ENCODE measurements around the gene CDCA8. TPM values are rescaled to one million over a fixed set of nuclear protein-coding genes. Genes with fewer than 3 reads are reported as not detected.

CDCA8 gene
- total and polyA plus RNA-seq, 2 of the 13 experiments (the other 11 are each of a cell fraction or from before 2014, with no cell fraction given): 24.1 to 38.6 TPM

GRCh38 chr1:37653906-37654305 is 38.4 kb upstream of the CDCA8 start (continued):
- TF ChIP-seq ZNF770 (CRISPR knock-in tag; IDR thresholded peaks at IDR 0.05) (peak; percentile 97), RELA (CRISPR knock-in tag; IDR thresholded peaks at IDR 0.05) (no peak), JDP2 (CRISPR knock-in tag; IDR thresholded peaks at IDR 0.05; ENCODE audit: borderline replicate concordance) (no peak), EED (CRISPR knock-in tag; IDR thresholded peaks at IDR 0.05) (no peak), ELF3 (CRISPR knock-in tag; IDR thresholded peaks at IDR 0.05) (no peak), ZNF362 (CRISPR knock-in tag; IDR thresholded peaks at IDR 0.05; ENCODE audit: borderline replicate concordance) (peak; percentile 82), RCOR2 (CRISPR knock-in tag; IDR thresholded peaks at IDR 0.05) (0 out of 2 replicates have a peak, but pooled peaks have one; percentile 43), MED1 (CRISPR knock-in tag; IDR thresholded peaks at IDR 0.05) (peak; percentile 37; the same call in 1 of the 2 replicates), GTF3A (CRISPR knock-in tag; conservative IDR thresholded peaks at IDR 0.05) (no peak), HNF1B (CRISPR knock-in tag; IDR thresholded peaks at IDR 0.05) (0 out of 2 replicates have a peak, but pooled peaks have one; percentile 13), SOX6 (IDR thresholded peaks at IDR 0.05) (no peak), SOX6 (CRISPR knock-in tag; IDR thresholded peaks at IDR 0.05) (peak; percentile 63), RXRB (CRISPR knock-in tag; IDR thresholded peaks at IDR 0.05; ENCODE audit: borderline replicate concordance) (peak; percentile 57; the same call in 1 of the 2 replicates), EP300 (IDR thresholded peaks at IDR 0.05; ENCODE audit: low read depth in 2 of 2, low read length in 2 of 2) (peak in 1 of 2 experiments; percentile 7; a peak in 1 of 4 replicates), EP300 (CRISPR knock-in tag; IDR thresholded peaks at IDR 0.05; ENCODE audit: borderline replicate concordance) (no peak), HOXA5 (CRISPR knock-in tag; IDR thresholded peaks at IDR 0.05) (0 out of 2 replicates have a peak, but pooled peaks have one; percentile 22), ZMYM2 (CRISPR knock-in tag; IDR thresholded peaks at IDR 0.05) (peak; percentile 62; the same call in 1 of the 2 replicates), MLX (CRISPR knock-in tag; IDR thresholded peaks at IDR 0.05) (0 out of 2 replicates have a peak, but pooled peaks have one; percentile 35), SKI (IDR thresholded peaks at IDR 0.05; ENCODE audit: partially characterized antibody) (peak; percentile 91), ZNF460 (CRISPR knock-in tag; IDR thresholded peaks at IDR 0.05; ENCODE audit: borderline replicate concordance) (peak; percentile 100), ATF7 (IDR thresholded peaks at IDR 0.05) (peak; percentile 32; the same call in 1 of the 2 replicates), ATF7 (CRISPR knock-in tag; IDR thresholded peaks at IDR 0.05) (no peak), FOXP4 (CRISPR knock-in tag; IDR thresholded peaks at IDR 0.05) (peak; percentile 46), FOXA1 (IDR thresholded peaks at IDR 0.05) (peak; percentile 61; the same call in 1 of the 2 replicates), FOXA1 (CRISPR knock-in tag; IDR thresholded peaks at IDR 0.05) (peak; percentile 53; the same call in 1 of the 2 replicates), SOX5 (CRISPR knock-in tag; IDR thresholded peaks at IDR 0.05; ENCODE audit: borderline replicate concordance) (peak; percentile 11; the same call in 1 of the 2 replicates)

All from HepG2 (cell line).